ENCODE results near the gene CACNB2. TPM values are rescaled to one million over a fixed set of nuclear protein-coding genes. Genes with fewer than 3 reads are reported as not detected.

The CACNB2 gene
- total RNA-seq, 1 experiment from 2014 or later = not detected

GRCh38 chr10:18104223-18104872, 35.9 kb upstream of the CACNB2 start:
- Mint-ChIP-seq H3K27ac (ENCODE audit: unreplicated experiment) (no peak overlapping the region), H3K9me3 (ENCODE audit: low read depth, unreplicated experiment) (no peaks in the 10 kb centered on the region), H3K27me3 (ENCODE audit: unreplicated experiment) (no peaks in the 10 kb centered on the region), H3K4me3 (ENCODE audit: low read depth, unreplicated experiment) (no peak overlapping the region), H3K36me3 (ENCODE audit: insufficient read depth, unreplicated experiment) (no peaks in the 10 kb centered on the region), H3K4me1 (ENCODE audit: low read depth, unreplicated experiment) (no peaks in the 10 kb centered on the region)
- peak; percentile 51 for TF ChIP-seq CTCF (IDR thresholded peaks at IDR 0.05; ENCODE audit: unreplicated experiment)
- peak; percentile 48 for DNase-seq
- intact Hi-C loops (cut with micrococcal nuclease; ENCODE audit: unreplicated experiment) = loop anchor here (1.0 to 2.0 kb wide), 3 partner anchors 194 to 498 kb away; no protein-coding TSS in a partner anchor
- CTCF ChIA-PET = no interaction called here
- BruUV-seq (replicated peaks) = no TSS peak

GRCh38 chr10:18109341-18109870, 30.8 kb upstream of the CACNB2 start:
- CTCF ChIA-PET = interaction anchor here (0.6 kb wide), 1 partner anchor 12 kb away, joined by 3 read pairs; no protein-coding TSS in a partner anchor
- DNase-seq = no peak
- H3K9me3 Mint-ChIP-seq (ENCODE audit: low read depth, unreplicated experiment) = no peaks in the 10 kb centered on the region
- H3K4me3 Mint-ChIP-seq (ENCODE audit: low read depth, unreplicated experiment) = no peak overlapping the region
- H3K36me3 Mint-ChIP-seq (ENCODE audit: insufficient read depth, unreplicated experiment) = no peaks in the 10 kb centered on the region
- H3K4me1 Mint-ChIP-seq (ENCODE audit: low read depth, unreplicated experiment) = no peaks in the 10 kb centered on the region
- TF ChIP-seq CTCF (IDR thresholded peaks at IDR 0.05; ENCODE audit: unreplicated experiment) = no peak
- H3K27ac Mint-ChIP-seq (ENCODE audit: unreplicated experiment) = no peak overlapping the region
- BruUV-seq (replicated peaks) = no TSS peak
- intact Hi-C loops (cut with micrococcal nuclease; ENCODE audit: unreplicated experiment) = no loop called here
- no peaks in the 10 kb centered on the region for H3K27me3 Mint-ChIP-seq (ENCODE audit: unreplicated experiment)

GRCh38 chr10:18113881-18114280, 26.3 kb upstream of the CACNB2 start:
- BruUV-seq (replicated peaks) = no TSS peak
- no peak overlapping the region for H3K4me3 Mint-ChIP-seq (ENCODE audit: low read depth, unreplicated experiment)
- H3K9me3 Mint-ChIP-seq (ENCODE audit: low read depth, unreplicated experiment) = no peaks in the 10 kb centered on the region
- no peaks in the 10 kb centered on the region for H3K27me3 Mint-ChIP-seq (ENCODE audit: unreplicated experiment)
- TF ChIP-seq CTCF (IDR thresholded peaks at IDR 0.05; ENCODE audit: unreplicated experiment) = no peak
- H3K27ac Mint-ChIP-seq (ENCODE audit: unreplicated experiment) = no peak overlapping the region
- intact Hi-C loops (cut with micrococcal nuclease; ENCODE audit: unreplicated experiment) = no loop called here
- no peaks in the 10 kb centered on the region for H3K4me1 Mint-ChIP-seq (ENCODE audit: low read depth, unreplicated experiment)
- no peak for DNase-seq
- CTCF ChIA-PET = interaction anchor here (0.7 kb wide), 1 partner anchor 291 kb away, joined by 3 read pairs; no protein-coding TSS in a partner anchor
- H3K36me3 Mint-ChIP-seq (ENCODE audit: insufficient read depth, unreplicated experiment) = no peaks in the 10 kb centered on the region

GRCh38 chr10:18117276-18117675, 22.9 kb upstream of the CACNB2 start:
- TF ChIP-seq CTCF (IDR thresholded peaks at IDR 0.05; ENCODE audit: unreplicated experiment) = no peak
- BruUV-seq (replicated peaks) = no TSS peak
- intact Hi-C loops (cut with micrococcal nuclease; ENCODE audit: unreplicated experiment) = no loop called here
- H3K36me3 Mint-ChIP-seq (ENCODE audit: insufficient read depth, unreplicated experiment) = no peaks in the 10 kb centered on the region
- no peak overlapping the region for H3K4me3 Mint-ChIP-seq (ENCODE audit: low read depth, unreplicated experiment)
- H3K4me1 Mint-ChIP-seq (ENCODE audit: low read depth, unreplicated experiment) = no peaks in the 10 kb centered on the region
- H3K27ac Mint-ChIP-seq (ENCODE audit: unreplicated experiment) = no peak overlapping the region
- no peak for DNase-seq
- H3K9me3 Mint-ChIP-seq (ENCODE audit: low read depth, unreplicated experiment) = peaks cover 3% of the 10 kb centered on the region
- CTCF ChIA-PET = no interaction called here
- H3K27me3 Mint-ChIP-seq (ENCODE audit: unreplicated experiment) = no peaks in the 10 kb centered on the region

Data from Calu3 (cell line).